H9 (cell line): Measurements from ENCODE around the gene TTC6. TPM values are rescaled to one million over a fixed set of nuclear protein-coding genes. Genes with fewer than 3 reads are reported as not detected.

ENCODE experiments used
- DNase-seq: peaks from one replicate; pipeline ENCODE4 v3.0.0-alpha.2; 2017
- H2AFZ ChIP-seq: one replicate; pipeline ENCODE4 v1.6.1; 2013; ENCODE audit warnings: mild to moderate bottlenecking, low read length, control low read depth, moderate library complexity
- H2AK5ac ChIP-seq: 2 replicates; pipeline ENCODE4 v1.6.1; 2013; ENCODE audit warnings: low read length, control low read depth, mixed read lengths; ENCODE audit not compliant: insufficient read length
- H2BK120ac ChIP-seq: one replicate; pipeline ENCODE4 v1.6.1; 2013; ENCODE audit warnings: low read depth, mild to moderate bottlenecking, low read length, control low read depth, inconsistent platforms; ENCODE audit not compliant: poor library complexity, severe bottlenecking
- H2BK12ac ChIP-seq: 2 replicates; pipeline ENCODE4 v1.6.1; 2013; ENCODE audit warnings: low read length, control low read depth, mixed read lengths, low read depth; ENCODE audit not compliant: insufficient read length
- H2BK15ac ChIP-seq: 2 replicates; pipeline ENCODE4 v1.6.1; 2013; ENCODE audit warnings: low read depth, low read length, control low read depth
- H2BK20ac ChIP-seq: one replicate; pipeline ENCODE4 v1.6.1; 2013; ENCODE audit warnings: low read depth, mild to moderate bottlenecking, low read length, control low read depth, inconsistent platforms; ENCODE audit not compliant: poor library complexity, severe bottlenecking
- H2BK5ac ChIP-seq: 2 replicates; pipeline ENCODE4 v1.6.1; 2013; ENCODE audit warnings: low read length, control low read depth, mixed read lengths; ENCODE audit not compliant: insufficient read length
- H3K14ac ChIP-seq: 2 replicates; pipeline ENCODE4 v1.6.1; 2013; ENCODE audit warnings: low read length, control low read depth; ENCODE audit not compliant: insufficient read depth
- H3K18ac ChIP-seq: 2 replicates; pipeline ENCODE4 v1.6.1; 2013; ENCODE audit warnings: low read depth, mild to moderate bottlenecking, mixed read lengths, low read length, control low read depth; ENCODE audit not compliant: insufficient read length
- H3K23ac ChIP-seq: 2 replicates; pipeline ENCODE4 v1.6.1; 2013; ENCODE audit warnings: low read length, control low read depth, mixed read lengths, low read depth; ENCODE audit not compliant: insufficient read length
- H3K23me2 ChIP-seq: 2 replicates; pipeline ENCODE4 v1.6.1; 2013; ENCODE audit warnings: low read depth, mild to moderate bottlenecking, mixed read lengths, low read length, control low read depth; ENCODE audit not compliant: insufficient read length, poor library complexity, severe bottlenecking
- H3K27ac ChIP-seq: 2 replicates; pipeline ENCODE4 v1.5.1; 2013; ENCODE audit warnings: low read length, control low read depth, mixed read lengths, low read depth; ENCODE audit not compliant: insufficient read length
- H3K27me3 ChIP-seq: 2 replicates; pipeline ENCODE4 v1.6.1; 2013; ENCODE audit warnings: low read length, control low read depth, inconsistent platforms; ENCODE audit not compliant: insufficient read depth
- H3K4ac ChIP-seq: 2 replicates; pipeline ENCODE4 v1.6.1; 2013; ENCODE audit warnings: low read depth, mild to moderate bottlenecking, control low read depth, inconsistent platforms, low read length, moderate library complexity
- H3K4me1 ChIP-seq: 2 replicates; pipeline ENCODE4 v1.6.1; 2013; ENCODE audit warnings: low read length, control low read depth, inconsistent platforms; ENCODE audit not compliant: insufficient read depth
- H3K4me2 ChIP-seq: 2 replicates; pipeline ENCODE4 v1.6.1; 2013; ENCODE audit warnings: low read length, control low read depth, mixed read lengths; ENCODE audit not compliant: insufficient read length, insufficient read depth
- H3K56ac ChIP-seq: 2 replicates; pipeline ENCODE4 v1.6.1; 2013; ENCODE audit warnings: low read depth, mild to moderate bottlenecking, mixed read lengths, low read length, control low read depth; ENCODE audit not compliant: insufficient read length
- H3K79me1 ChIP-seq: 2 replicates; pipeline ENCODE4 v1.6.1; 2013; ENCODE audit warnings: low read depth, mild to moderate bottlenecking, moderate library complexity, low read length, control low read depth, inconsistent platforms; ENCODE audit not compliant: insufficient read depth, poor library complexity, severe bottlenecking
- H3K79me2 ChIP-seq: 2 replicates; pipeline ENCODE4 v1.6.1; 2013; ENCODE audit warnings: low read length, control low read depth, inconsistent platforms; ENCODE audit not compliant: insufficient read depth
- H3K9ac ChIP-seq: 2 replicates; pipeline ENCODE4 v1.6.1; 2013; ENCODE audit warnings: low read length, control low read depth, mixed read lengths; ENCODE audit not compliant: insufficient read length; ENCODE audit errors: extremely low read depth
- H3K9me3 ChIP-seq: one replicate; pipeline ENCODE4 v1.6.1; 2013; ENCODE audit warnings: low read depth, low read length, inconsistent platforms; ENCODE audit not compliant: control insufficient read depth
- H3T11ph ChIP-seq: one replicate; pipeline ENCODE4 v1.6.1; 2013; ENCODE audit warnings: mild to moderate bottlenecking, low read length, control low read depth, inconsistent platforms
- H4K20me1 ChIP-seq: one replicate; pipeline ENCODE4 v1.6.1; 2013; ENCODE audit not compliant: control insufficient read depth, insufficient read length, insufficient read depth
- H4K5ac ChIP-seq: 2 replicates; pipeline ENCODE4 v1.6.1; 2013; ENCODE audit warnings: low read depth, mild to moderate bottlenecking, mixed read lengths, low read length, control low read depth; ENCODE audit not compliant: insufficient read length
- H4K8ac ChIP-seq: replicated peaks from 2 replicates; pipeline ENCODE4 v1.6.1; 2013; ENCODE audit warnings: low read length, control low read depth, mixed read lengths, low read depth; ENCODE audit not compliant: insufficient read length
- H4K91ac ChIP-seq: 2 replicates; pipeline ENCODE4 v1.6.1; 2013; ENCODE audit warnings: low read depth, mild to moderate bottlenecking, moderate library complexity, mixed read lengths, low read length, control low read depth; ENCODE audit not compliant: insufficient read length
- H3K27ac Mint-ChIP-seq, 3 experiments: 2 replicates in 2 of 3; 3 replicates in 1 of 3; pipeline ENCODE4 v1.8.0; 2020 to 2021; ENCODE audit warnings: mixed read lengths in 3 of 3, mild to moderate bottlenecking in 1 of 3, moderate library complexity in 1 of 3
- H3K27me3 Mint-ChIP-seq: 2 replicates; pipeline ENCODE4 v1.8.0; 2021; ENCODE audit warnings: low read depth, mild to moderate bottlenecking, moderate library complexity, mixed read lengths
- H3K36me3 Mint-ChIP-seq, 3 experiments: 2 replicates in 2 of 3; 3 replicates in 1 of 3; pipeline ENCODE4 v1.8.0; 2020 to 2021; ENCODE audit warnings: low read depth in 3 of 3, mixed read lengths in 3 of 3; ENCODE audit not compliant: insufficient read depth in 1 of 3
- H3K4me1 Mint-ChIP-seq, 2 experiments: 2 replicates each; pipeline ENCODE4 v1.8.0; 2020; ENCODE audit warnings: mixed read lengths in 2 of 2
- H3K4me3 Mint-ChIP-seq, 2 experiments: 2 replicates in 1 of 2; 3 replicates in 1 of 2; pipeline ENCODE4 v1.8.0; 2020 to 2021; ENCODE audit warnings: mild to moderate bottlenecking in 2 of 2, mixed read lengths in 2 of 2, moderate library complexity in 1 of 2
- H3K9me3 Mint-ChIP-seq, 2 experiments: 2 replicates in 1 of 2; 3 replicates in 1 of 2; pipeline ENCODE4 v1.8.0; 2020; ENCODE audit warnings: mild to moderate bottlenecking in 2 of 2, mixed read lengths in 2 of 2, moderate library complexity in 1 of 2
- WGBS: extraction: QIAGEN DNeasy Blood & Tissue Kit; methylation state at CpG from one replicate; pipeline ENCODE4 v1.1.7; 2013; ENCODE audit warnings: missing lambda C conversion rate, low lambda C conversion rate, mixed read lengths; ENCODE audit not compliant: insufficient read length; ENCODE audit errors: extremely low coverage; 5-methylcytosine and 5-hydroxymethylcytosine counted together
- total RNA-seq: library from RNA; stranded (reverse); gene quantifications from 2 replicates; pipeline ENCODE4 v1.2.1, GENCODE V29; 2021
- TF ChIP-seq, protein P1 (sequence below): fragments of 200-600 bp; sonication (generic); conservative IDR thresholded peaks from 3 replicates; pipeline ENCODE4 v1.8.0; 2021; ENCODE audit warnings: antibody characterized with exemption, mild to moderate bottlenecking

TTC6 gene
- total RNA-seq, 1 experiment from 2014 or later: 0.24 TPM

DNA sequence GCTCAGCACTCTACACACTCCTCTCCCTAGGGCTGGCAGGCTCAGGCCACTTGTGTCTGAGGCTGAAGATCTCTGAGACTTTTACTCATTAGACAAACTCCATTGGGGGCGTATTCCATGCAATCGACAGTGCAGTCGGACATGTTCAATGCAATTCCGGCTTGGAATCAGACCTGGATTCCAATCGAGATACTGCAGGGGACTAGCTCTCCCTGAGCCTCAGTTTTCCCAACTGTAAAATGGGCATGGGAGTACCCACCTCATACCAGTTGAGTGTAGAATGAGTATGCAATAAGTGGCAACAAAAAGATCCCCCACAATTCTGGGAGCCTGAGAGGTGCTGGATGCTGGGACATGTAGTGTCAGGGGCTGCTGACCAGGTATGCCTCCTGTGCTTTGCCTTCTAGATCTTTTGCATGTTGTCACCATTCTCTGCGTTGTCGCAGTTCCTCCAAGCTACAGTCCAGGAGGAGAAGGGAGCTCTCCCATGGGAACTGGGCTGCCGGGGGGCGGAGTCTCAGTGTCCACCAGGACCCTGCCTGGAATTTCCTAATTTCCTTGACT, 8.3 kb downstream of the TTC6 start:
- Histone ChIP-seq H3K14ac (no peak overlapping the region), H2BK120ac (no peak overlapping the region), H3K23ac (no peak overlapping the region), H3K27ac (no peak overlapping the region), H4K8ac (no peak overlapping the region), H3K27me3 (peaks cover 56% of the 10 kb centered on the region), H3K9me3 (no peaks in the 10 kb centered on the region), H2BK5ac (no peak overlapping the region), H3K18ac (no peak overlapping the region), H4K5ac (no peak overlapping the region), H3T11ph (no peak overlapping the region), H4K91ac (no peak overlapping the region), H3K79me2 (no peaks in the 10 kb centered on the region), H3K4ac (no peak overlapping the region), H3K56ac (no peak overlapping the region), H2BK15ac (no peak overlapping the region), H2BK20ac (no peak overlapping the region), H3K79me1 (no peaks in the 10 kb centered on the region), H3K9ac (no peak overlapping the region), H3K4me1 (no peaks in the 10 kb centered on the region), H3K4me2 (no peak overlapping the region), H2AFZ (no peak overlapping the region), H2BK12ac (no peak overlapping the region), H3K23me2 (peaks cover 5% of the 10 kb centered on the region), H4K20me1 (no peaks in the 10 kb centered on the region), H2AK5ac (no peak overlapping the region)
- no CpG with 5 or more reads among the region's 9 CpGs for WGBS
- Mint-ChIP-seq H3K4me1 (peaks cover 14 to 18% of the 10 kb centered on the region in 2 experiments), H3K36me3 (no peaks in the 10 kb centered on the region; a peak in 2 of 7 replicates), H3K9me3 (no peaks in the 10 kb centered on the region; a peak in 1 of 5 replicates), H3K4me3 (no peak overlapping the region; a peak in 1 of 5 replicates), H3K27me3 (peaks cover 100% of the 10 kb centered on the region), H3K27ac (no peak overlapping the region; a peak in 1 of 7 replicates)
- no peak for DNase-seq
- TF ChIP-seq, protein P1, sequence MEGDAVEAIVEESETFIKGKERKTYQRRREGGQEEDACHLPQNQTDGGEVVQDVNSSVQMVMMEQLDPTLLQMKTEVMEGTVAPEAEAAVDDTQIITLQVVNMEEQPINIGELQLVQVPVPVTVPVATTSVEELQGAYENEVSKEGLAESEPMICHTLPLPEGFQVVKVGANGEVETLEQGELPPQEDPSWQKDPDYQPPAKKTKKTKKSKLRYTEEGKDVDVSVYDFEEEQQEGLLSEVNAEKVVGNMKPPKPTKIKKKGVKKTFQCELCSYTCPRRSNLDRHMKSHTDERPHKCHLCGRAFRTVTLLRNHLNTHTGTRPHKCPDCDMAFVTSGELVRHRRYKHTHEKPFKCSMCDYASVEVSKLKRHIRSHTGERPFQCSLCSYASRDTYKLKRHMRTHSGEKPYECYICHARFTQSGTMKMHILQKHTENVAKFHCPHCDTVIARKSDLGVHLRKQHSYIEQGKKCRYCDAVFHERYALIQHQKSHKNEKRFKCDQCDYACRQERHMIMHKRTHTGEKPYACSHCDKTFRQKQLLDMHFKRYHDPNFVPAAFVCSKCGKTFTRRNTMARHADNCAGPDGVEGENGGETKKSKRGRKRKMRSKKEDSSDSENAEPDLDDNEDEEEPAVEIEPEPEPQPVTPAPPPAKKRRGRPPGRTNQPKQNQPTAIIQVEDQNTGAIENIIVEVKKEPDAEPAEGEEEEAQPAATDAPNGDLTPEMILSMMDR: no peak
